Measurements from ENCODE around the gene LNX1.

LNX1 gene

DNA sequence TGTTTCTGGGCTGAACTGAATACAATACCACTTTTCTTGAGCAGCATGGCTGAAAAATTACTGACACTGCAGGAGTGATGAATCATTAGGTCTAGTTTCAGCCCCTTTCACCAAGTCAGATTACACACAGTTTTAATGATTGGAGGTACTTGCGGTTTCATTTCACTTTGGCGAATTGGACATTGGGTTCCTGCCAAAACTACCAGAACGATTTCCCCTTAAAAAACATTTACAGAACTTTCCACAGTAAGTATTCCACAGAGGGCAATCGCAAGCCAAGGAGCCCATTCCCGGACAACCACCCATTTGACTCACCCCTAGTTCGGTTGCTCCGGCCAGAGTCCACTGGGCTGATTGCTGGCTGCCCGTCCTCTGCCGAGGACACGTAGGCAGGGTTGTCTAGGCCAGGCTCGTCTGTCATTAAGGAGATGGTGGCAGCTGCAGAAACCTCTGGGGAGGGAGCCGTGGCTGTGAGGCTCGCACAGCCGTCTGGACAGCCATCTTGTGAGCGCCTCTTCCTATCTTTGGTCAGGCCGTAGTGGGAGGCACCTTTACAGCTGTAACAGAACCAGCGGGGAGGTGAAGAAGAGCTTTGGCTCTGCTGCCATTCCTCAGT lies 83.5 kb downstream of the LNX1 start:
- TF ChIP-seq, protein P1, sequence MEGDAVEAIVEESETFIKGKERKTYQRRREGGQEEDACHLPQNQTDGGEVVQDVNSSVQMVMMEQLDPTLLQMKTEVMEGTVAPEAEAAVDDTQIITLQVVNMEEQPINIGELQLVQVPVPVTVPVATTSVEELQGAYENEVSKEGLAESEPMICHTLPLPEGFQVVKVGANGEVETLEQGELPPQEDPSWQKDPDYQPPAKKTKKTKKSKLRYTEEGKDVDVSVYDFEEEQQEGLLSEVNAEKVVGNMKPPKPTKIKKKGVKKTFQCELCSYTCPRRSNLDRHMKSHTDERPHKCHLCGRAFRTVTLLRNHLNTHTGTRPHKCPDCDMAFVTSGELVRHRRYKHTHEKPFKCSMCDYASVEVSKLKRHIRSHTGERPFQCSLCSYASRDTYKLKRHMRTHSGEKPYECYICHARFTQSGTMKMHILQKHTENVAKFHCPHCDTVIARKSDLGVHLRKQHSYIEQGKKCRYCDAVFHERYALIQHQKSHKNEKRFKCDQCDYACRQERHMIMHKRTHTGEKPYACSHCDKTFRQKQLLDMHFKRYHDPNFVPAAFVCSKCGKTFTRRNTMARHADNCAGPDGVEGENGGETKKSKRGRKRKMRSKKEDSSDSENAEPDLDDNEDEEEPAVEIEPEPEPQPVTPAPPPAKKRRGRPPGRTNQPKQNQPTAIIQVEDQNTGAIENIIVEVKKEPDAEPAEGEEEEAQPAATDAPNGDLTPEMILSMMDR (conservative IDR thresholded peaks at IDR 0.05; ENCODE audit: low read length) = no peak
- peak; percentile 25 for DNase-seq (ENCODE audit: low read depth)
- H3K4me3 ChIP-seq (ENCODE audit: low read length) = no peak overlapping the region

DNA sequence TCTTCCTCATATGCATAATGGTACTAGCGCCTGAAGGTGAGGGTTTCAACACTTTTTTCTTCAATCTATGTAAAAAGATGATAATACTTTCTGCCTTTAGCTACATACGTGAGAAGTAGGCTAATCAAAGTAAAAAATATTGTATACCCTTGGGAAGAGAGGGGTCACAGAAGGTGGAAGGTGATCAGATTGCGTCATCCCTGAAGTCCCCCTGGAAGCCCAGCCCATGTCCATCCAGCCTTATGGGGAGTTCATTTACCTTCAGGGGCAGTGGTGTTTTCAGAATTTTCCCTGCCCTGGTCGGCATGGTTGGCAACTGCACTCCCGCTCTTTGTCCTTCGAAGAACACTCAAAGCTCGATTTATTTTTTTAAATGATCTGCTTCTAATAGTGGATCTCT lies 84.2 kb downstream of the LNX1 start:
- TF ChIP-seq, protein P1 (conservative IDR thresholded peaks at IDR 0.05; ENCODE audit: low read length) = no peak
- no peak for DNase-seq (ENCODE audit: low read depth)
- no peak overlapping the region for H3K4me3 ChIP-seq (ENCODE audit: low read length)

DNA sequence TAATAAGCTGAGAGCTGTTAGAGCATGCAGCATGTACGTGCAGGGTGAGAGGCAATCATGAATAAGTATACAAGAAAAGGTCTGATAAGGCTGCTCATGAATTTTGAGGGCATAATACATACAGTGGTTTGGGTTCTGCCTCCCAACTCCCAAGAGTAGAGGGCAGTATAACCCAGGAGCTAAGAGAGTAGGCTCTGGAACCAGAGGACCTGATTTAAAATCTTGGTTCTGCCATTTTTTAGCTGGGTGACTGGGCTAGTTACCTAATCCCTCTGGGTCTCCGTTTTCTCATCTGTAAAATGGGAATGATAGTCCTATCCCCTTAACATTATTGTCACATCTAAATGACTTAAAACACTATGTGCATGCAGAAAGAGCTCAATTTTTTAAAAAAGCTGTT lies 85.3 kb downstream of the LNX1 start:
- TF ChIP-seq, protein P1 (conservative IDR thresholded peaks at IDR 0.05; ENCODE audit: low read length) = peak; percentile 26; the same call in 1 of the 2 replicates
- H3K4me3 ChIP-seq (ENCODE audit: low read length) = no peak overlapping the region
- DNase-seq (ENCODE audit: low read depth) = no peak

DNA sequence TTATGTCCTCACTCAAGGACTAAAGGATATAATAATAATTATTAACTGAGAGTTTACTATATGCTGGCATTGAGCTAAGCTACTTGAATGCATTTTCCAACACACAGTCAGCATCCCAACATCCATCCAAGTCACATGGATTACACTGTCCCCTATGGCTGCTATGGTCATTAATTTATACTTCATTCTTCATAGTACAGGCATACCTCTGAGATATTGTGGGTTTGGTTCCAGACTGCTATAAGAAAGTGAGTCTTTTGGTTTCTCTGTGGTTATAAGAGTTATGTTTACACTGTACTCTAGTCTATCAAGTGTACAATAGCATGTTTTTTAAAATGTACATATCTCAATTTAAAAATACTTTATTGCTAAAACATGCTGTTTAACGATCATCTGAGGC lies 89.2 kb downstream of the LNX1 start:
- TF ChIP-seq, protein P1 (conservative IDR thresholded peaks at IDR 0.05; ENCODE audit: low read length) = no peak
- H3K4me3 ChIP-seq (ENCODE audit: low read length) = no peak overlapping the region
- DNase-seq (ENCODE audit: low read depth) = no peak

DNA sequence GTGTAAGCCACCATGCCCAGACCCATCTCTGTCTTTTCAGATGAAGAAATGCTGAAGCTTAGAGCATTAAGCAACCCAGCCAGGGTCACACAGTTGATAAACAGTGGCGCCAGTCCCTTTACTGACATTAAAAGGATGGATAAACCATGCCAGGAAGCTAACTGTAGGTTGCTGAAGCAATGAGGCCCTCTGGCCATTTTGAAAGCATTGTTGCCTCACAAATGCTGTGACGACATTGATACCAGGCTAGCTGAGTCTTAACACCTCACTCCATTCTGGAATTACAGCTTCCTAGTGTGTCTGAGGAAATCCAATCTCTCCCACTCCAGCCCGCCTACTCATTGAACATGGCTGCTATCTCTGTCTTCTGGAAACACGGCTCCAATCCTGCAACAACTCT lies 89.7 kb downstream of the LNX1 start:
- no peak for DNase-seq (ENCODE audit: low read depth)
- TF ChIP-seq, protein P1 (conservative IDR thresholded peaks at IDR 0.05; ENCODE audit: low read length) = no peak
- no peak overlapping the region for H3K4me3 ChIP-seq (ENCODE audit: low read length)

DNA sequence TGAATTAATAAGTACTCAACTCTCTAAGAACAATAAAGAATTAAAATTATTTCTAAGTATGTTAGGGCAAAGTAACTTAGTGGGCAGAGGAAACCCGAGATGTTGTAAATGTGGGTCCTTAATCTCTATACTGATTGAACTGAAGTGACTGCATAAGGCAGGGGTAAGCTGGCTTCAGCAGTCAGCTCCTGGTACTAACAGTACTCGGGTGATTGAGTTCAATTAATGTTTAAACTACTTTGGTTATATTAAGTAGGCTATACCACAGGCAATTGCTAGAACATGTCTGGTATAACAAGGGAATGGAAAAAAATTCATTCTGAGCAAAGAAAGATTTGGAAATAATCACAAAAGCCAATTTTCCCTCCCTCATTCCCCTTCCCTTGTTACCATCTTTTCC lies 90.7 kb downstream of the LNX1 start:
- TF ChIP-seq, protein P1 (conservative IDR thresholded peaks at IDR 0.05; ENCODE audit: low read length) = no peak
- no peak for DNase-seq (ENCODE audit: low read depth)
- no peak overlapping the region for H3K4me3 ChIP-seq (ENCODE audit: low read length)

DNA sequence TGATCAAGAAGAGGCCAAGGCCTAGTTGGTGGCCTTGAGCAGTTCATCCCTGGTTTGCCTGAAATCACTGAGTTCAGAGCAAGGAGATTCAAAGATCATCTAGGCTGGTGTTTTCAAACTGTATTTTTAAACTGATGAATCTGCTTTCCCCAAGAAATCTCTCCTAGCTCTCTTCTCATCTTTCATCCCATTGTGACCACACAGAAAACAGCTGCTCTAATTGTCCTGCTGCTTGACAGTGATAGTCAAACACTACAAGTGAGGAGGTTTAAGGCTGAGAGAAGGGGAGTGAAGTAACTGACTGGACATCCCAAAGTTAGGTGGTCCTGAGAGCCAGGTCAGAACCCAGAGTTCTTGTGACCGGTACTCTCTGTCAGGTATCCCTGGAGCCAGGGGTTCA lies 91.5 kb downstream of the LNX1 start:
- TF ChIP-seq, protein P1 (conservative IDR thresholded peaks at IDR 0.05; ENCODE audit: low read length) = no peak
- no peak overlapping the region for H3K4me3 ChIP-seq (ENCODE audit: low read length)
- no peak for DNase-seq (ENCODE audit: low read depth)
